NCI-H2171 treated with DMSO at 0.1 percent for 48 hours (cell line): ENCODE data around the gene L3MBTL4.

Experiments used
- DNase-seq: peaks from one replicate; lab custom pipeline; 2025; lab: John Stamatoyannopoulos, UW

The L3MBTL4 gene

GRCh38 chr18:5986257-5986931 is 428.3 kb downstream of the L3MBTL4 start:
- no peak for DNase-seq

- DNase-seq, result no peak
These were observed 430.5 kb downstream of the L3MBTL4 start for GRCh38 chr18:5984245-5984644.

GRCh38 chr18:5983488-5983887 is 431.2 kb downstream of the L3MBTL4 start:
- DNase-seq, result no peak

DNA sequence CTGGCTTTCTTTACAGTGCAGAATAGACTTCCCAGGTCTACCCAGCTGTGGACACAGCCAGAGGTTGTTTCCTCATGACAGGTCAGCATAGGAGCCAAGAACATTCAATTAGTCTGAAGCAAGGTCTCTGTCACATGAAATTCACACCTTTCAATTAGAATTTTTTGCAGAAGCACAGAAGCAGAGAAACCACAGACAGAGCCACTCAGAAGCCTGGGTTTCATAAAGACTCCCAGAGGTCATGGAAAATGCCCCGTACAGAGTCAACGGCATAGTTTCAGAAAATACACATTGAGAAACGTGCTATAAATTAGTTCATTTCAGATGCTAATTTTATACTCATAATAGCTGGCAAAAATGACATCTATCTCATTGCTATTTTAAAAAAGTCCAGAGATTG is 432.4 kb downstream of the L3MBTL4 start:
- no peak for DNase-seq

- DNase-seq, result no peak
These were observed 434.0 kb downstream of the L3MBTL4 start for GRCh38 chr18:5980721-5981120.

DNA sequence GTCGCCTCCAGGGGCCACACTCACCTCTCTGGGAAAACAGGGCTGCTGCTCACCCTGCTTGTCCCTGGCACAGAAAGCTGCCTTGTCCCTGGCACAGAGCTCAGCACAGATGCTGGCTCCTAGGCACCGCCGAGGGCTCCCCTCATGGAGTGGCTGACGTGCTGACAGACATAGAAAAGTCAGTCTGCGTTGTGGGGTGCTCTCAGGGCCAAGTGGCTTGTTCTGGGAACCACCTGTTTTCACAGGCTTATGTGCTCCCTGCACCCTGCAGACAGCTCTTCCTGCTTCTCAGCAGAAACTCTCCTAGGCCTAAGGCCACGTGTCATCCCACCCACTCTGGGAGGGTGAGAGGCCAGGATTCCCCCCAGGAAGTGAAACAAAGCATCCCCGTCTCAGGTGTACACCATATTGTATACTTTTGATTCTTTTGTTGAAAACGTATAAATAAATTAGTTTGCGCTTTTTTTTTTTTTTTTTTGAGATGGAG is 434.7 kb downstream of the L3MBTL4 start:
- DNase-seq, result no peak

DNA sequence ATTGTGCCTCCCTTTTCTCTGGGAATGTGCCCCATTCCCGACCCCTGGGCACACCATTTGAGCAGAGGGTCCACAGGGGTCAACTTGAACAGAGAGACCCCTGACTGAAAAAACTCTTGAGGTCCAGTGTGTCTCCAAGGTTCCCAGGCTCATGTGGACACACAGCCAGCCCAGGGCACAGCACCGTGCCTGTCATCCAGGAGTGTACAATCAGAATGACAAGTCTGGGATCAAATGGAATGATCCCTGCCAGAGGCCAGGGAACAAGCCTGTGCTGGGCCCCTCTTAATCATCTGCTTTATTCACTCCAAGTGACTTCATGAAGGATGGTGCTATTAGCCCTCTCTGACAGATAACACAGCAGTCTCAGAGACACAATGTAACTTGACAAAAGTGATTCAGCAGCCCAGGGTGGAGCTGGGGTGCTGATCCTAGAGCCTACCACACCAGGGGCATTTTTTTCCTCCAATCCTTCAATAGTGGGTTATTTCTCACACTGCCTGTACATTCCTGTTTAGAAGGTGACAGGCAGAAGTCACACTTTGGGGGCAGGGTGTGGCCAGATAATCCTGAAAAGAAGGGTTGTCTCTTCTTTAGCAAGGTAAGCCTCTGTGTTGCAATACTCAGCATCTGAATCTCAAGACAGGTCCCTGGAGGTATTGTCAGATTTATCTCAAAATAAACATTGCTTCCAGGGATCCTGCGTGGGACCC is 435.4 kb downstream of the L3MBTL4 start:
- DNase-seq, result no peak

DNA sequence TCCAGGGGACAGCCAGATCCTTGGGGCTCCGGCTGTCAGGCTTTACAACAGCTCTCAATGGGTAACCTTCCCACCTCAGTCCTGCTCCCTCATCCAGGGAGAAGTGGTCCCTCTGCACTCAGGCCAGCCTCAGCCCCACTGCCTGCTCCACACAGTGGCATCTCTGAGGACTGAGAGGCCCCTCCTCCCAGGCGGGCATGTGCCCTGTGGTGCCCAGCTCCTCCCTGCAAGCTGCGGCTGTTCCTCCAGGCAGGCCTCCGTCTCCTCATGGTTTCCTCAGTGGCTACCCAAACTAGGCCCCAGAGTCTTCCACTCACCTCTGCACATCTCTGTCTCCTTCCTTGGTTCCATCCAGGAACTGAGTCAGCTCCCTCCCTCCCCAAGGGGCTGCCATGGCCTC is 437.7 kb downstream of the L3MBTL4 start:
- no peak for DNase-seq

DNA sequence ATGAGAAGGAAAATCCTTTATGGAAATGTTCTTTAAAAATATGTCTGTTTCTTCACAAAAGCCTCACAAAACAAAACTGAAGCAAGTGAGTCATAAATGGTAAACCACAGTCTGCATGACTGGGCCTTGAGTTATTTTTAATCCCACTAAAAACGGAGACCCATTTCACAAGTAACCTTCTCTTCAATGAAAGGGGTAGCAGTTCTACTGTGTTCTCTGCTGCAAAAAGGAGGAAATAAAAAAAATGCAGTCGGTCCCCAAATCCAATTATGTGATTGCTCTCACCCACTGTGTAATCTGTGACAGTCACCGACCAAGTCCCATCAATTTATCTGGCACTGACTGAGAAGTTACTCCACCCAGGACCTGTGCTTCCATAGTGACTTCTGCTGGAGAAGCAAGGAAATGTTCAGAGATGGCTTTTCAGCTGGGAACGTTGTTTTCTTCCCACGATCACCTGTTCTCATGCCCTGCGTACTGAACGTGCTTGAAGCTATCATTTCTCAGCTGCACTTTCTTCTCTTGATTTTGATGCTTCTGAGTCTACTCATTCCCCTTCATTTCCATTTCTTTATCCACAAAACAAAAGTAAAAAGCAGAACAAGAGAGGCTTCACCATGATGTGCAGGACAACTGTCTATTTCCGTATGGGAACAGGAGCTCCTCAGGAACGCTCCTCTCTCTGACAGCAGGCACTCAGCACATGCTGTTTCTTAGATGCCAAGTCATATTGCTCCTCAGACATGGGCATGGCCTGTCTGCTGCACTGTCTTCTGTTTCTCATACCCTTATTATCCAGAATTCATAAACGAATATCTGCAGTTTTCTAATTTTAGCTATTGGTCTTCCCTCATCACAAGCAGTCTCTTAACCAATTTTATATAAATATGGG is 439.4 kb downstream of the L3MBTL4 start:
- DNase-seq, result no peak

DNA sequence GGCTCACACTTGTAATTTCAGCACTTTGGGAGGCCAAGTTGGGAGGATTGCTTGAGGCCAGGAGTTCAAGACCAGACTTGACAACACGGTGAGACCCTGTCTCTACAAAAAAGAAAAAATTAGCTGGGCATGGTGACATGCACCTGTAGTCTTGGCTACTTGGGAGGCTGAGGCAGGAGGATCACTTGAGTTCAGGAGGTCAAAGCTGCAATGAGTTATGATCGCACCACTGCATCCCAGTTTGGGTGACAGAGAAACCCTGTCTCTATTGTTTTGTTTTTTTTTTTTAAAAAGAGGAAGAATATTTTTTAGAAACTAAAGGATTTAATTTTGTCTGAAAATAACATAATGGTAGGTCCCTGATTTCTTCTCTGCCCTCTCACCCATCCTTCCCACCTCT is 440.0 kb downstream of the L3MBTL4 start:
- DNase-seq, result no peak

GRCh38 chr18:5973099-5973498 is 441.6 kb downstream of the L3MBTL4 start:
- DNase-seq, result no peak

- no peak for DNase-seq
These were observed 442.4 kb downstream of the L3MBTL4 start for GRCh38 chr18:5972298-5972697.

GRCh38 chr18:5969989-5970403 is 444.7 kb downstream of the L3MBTL4 start:
- no peak for DNase-seq

GRCh38 chr18:5969355-5969988 is 445.2 kb downstream of the L3MBTL4 start:
- peak; percentile 87 for DNase-seq

DNA sequence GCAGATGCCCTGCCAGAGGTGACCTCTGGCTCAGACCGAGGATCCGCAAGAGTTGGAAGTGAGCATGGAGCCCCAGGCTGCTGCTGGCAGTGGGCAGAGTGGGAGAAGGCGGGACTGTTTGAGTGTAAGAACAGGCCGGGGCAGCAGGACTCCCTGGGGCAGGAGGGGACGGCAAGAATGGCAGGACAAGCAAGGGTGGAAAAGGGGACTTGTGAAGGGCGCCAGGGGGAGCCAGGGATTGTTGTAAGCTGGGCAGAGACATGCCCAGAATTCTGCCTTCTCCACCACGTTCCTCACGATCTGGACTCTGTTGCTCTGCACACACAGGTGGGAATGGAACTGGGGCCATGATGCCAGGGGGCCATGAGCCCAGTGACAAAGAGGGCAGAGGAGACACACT is 447.0 kb downstream of the L3MBTL4 start:
- no peak for DNase-seq

DNA sequence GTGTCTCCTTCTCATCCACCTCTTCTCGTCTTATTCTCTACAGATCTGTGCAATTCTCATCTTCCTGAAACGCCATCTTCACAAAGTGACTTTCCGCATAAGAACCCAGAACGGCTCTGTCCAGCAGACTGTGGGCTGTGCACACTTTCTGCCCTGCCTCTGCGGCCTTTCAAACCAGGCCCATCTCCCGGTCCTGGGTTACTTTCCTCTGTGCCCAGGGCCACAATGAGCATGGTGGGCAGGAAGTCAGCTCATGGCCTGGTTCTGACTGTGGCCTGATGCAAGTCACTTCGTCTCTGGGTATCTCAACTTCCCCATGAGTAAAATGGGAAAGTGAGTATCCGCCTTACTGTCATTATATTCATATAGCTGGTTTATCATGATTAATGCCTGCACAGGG is 447.7 kb downstream of the L3MBTL4 start:
- DNase-seq, result no peak

DNA sequence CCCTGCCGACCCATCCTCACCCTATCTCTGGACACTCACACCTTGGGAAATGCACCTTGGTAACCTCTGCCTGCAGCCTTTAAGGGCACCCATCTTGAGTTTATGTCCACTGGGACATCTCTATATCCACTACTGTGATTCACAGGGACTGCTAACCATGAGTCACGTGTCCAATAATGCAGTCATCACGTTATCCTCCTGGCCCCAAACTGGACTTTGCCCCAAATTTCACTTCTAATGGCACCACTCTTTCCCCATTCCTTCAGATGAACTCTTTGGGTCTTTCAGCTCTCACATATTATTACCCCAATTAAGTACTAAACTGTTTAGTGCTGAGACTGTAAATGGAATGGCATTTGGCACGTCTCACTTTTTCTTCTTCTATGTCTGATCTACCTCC is 448.2 kb downstream of the L3MBTL4 start:
- no peak for DNase-seq

- no peak for DNase-seq
These were observed 449.7 kb downstream of the L3MBTL4 start for GRCh38 chr18:5964996-5965395.

DNA sequence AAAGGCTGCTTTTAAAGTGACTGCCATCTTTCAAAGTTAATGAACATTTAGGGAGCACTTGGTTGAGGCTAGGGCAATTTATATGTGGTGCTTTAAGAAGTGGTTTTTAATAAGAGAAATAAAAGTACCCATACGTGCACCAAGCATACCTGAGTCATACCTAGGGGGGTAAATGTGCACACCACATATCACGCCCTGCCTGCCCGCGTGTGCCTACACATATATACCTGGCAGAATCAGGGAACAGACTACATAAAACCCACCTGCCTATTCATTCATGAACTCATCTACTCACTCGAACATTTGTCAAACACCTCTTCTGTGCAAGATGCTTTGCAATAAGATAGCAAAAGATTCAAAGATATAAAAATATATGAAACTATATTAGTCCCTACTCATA is 450.1 kb downstream of the L3MBTL4 start:
- no peak for DNase-seq

GRCh38 chr18:5964108-5964507 is 450.6 kb downstream of the L3MBTL4 start:
- no peak for DNase-seq

DNA sequence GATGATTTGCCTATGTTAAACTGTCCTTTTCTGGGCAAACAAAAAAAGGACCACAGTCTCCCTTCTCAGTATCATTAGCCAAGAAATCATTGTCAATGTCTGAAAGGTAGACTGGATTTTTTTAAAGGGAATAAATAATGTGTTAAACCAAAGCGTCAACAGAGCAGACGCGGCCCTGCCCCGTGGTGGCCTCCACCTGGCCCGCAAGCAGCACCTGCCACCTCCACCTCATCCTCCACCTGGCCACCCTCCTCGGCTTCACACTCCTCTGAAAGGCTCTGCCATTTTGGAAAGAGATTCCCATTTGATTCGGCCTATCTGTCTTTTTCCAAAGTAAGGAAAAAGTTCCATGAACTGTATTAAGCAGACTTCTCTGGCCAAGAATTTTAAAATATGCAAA is 451.4 kb downstream of the L3MBTL4 start:
- DNase-seq, result no peak

DNA sequence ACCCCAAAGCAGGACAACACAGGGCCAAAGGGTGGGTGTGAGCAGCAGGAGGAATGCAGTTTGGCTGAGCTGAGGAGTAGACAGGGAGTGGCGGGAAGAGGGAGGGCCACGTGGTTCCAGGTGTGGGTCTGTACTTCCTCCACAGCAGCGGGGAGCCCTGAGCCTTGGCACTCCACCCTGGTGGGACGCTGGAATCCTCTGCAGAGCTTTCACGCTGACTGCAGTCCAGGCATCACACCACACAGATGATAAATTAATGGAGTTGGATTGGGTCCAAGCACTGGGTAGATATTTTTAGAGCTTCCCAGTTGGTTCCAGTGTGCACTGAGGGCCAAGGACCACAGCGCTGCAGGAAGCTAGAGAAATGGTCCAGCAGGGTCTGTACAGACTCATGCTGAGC is 452.3 kb downstream of the L3MBTL4 start:
- DNase-seq, result no peak
